HCT116 (cell line): ENCODE data around the gene GNLY. TPM values are rescaled to one million over a fixed set of nuclear protein-coding genes. Genes with fewer than 3 reads are reported as not detected.

Source experiments
- ATAC-seq: fragments of 200-7000 bp; cut with Tn5 transposase; 2 replicates; pipeline ENCODE4 v1.9.1; 2020; ENCODE audit warnings: mild to moderate bottlenecking, moderate library complexity
- BruUV-seq: library from RNA; stranded (reverse); fragments of 400-500 nt; replicated peaks from 2 replicates; lab custom pipeline; 2021; lab: Mats Ljungman, UMichigan
- CTCF ChIA-PET: fragments of 300-600 bp; sonication (Branson Sonifier 250); formaldehyde crosslinking; loops from one replicate; lab custom pipeline; 2021; ENCODE audit warnings: antibody characterized with exemption; lab: Charles Lee
- POLR2A ChIA-PET: fragments of 300-600, 350-600 bp; sonication (Branson Sonifier 250); formaldehyde crosslinking; loops from one replicate; lab custom pipeline; 2021; ENCODE audit warnings: antibody characterized with exemption; lab: Charles Lee
- RAD21 ChIA-PET, 2 experiments: fragments of 300-600 bp; sonication (Branson Sonifier 250); formaldehyde crosslinking; loops; one replicate each; lab custom pipeline; 2023; ENCODE audit warnings: low total read pairs in 2 of 2; ENCODE audit not compliant: uncharacterized antibody in 2 of 2, unreplicated experiment in 2 of 2, low non-redundant PET in 1 of 2; lab: Charles Lee
- DNase-seq: peaks from one replicate; pipeline ENCODE4 v3.0.0-alpha.2; 2010; ENCODE audit warnings: low read depth, low spot score
- H2AFZ ChIP-seq: fragments of 200-600 bp; shearing (Covaris generic), sonication (generic); 2 replicates; pipeline ENCODE4 v1.6.1; 2017; ENCODE audit warnings: low read depth, mixed run types, mixed read lengths, antibody characterized with exemption, low read length; ENCODE audit not compliant: poor library complexity, severe bottlenecking
- H3K27ac ChIP-seq: 2 replicates; pipeline ENCODE4 v1.5.1; 2012; ENCODE audit warnings: low read depth, low read length
- H3K27me3 ChIP-seq: fragments of 200-600 bp; sonication (generic); 2 replicates; pipeline ENCODE4 v1.6.1; 2016; ENCODE audit warnings: mixed run types, low read length, mixed read lengths; ENCODE audit not compliant: insufficient read depth
- H3K36me3 ChIP-seq, 2 experiments: fragments of 200-500 bp in 1 of 2; fragments of 200-600 bp in 1 of 2; sonication (Bioruptor generic) in 1 of 2; sonication (generic) in 1 of 2; 2 replicates each; pipeline versions ENCODE4 v1.5.1 to v1.6.1; 2014 to 2016; ENCODE audit warnings: low read length in 2 of 2, inconsistent platforms in 1 of 2, mixed read lengths in 1 of 2, mixed run types in 1 of 2; ENCODE audit not compliant: insufficient read depth in 2 of 2, control insufficient read depth in 1 of 2
- H3K4me1 ChIP-seq, 2 experiments: fragments of 200-600 bp in 1 of 2; sonication (generic) in 1 of 2; 2 replicates each; pipeline versions ENCODE4 v1.5.1 to v1.6.1; 2012 to 2017; ENCODE audit warnings: low read length in 2 of 2, inconsistent platforms in 1 of 2, mild to moderate bottlenecking in 1 of 2, mixed read lengths in 1 of 2, mixed run types in 1 of 2, moderate library complexity in 1 of 2; ENCODE audit not compliant: insufficient read depth in 2 of 2, control insufficient read depth in 1 of 2
- H3K4me2 ChIP-seq: fragments of 200-600 bp; sonication (generic); 2 replicates; pipeline ENCODE4 v1.6.1; 2017; ENCODE audit warnings: mixed run types, low read length, mixed read lengths
- H3K4me3 ChIP-seq, 2 experiments: fragments of 200-600 bp in 1 of 2; sonication (generic) in 1 of 2; replicated peaks in 1 of 2; 2 replicates each; pipeline ENCODE4 v1.5.1; 2011 to 2016; ENCODE audit warnings: low read length in 2 of 2, control low read depth in 1 of 2, low read depth in 1 of 2, mild to moderate bottlenecking in 1 of 2, mixed read lengths in 1 of 2, mixed run types in 1 of 2
- H3K79me2 ChIP-seq: fragments of 200-600 bp; sonication (generic); 2 replicates; pipeline ENCODE4 v1.6.1; 2017; ENCODE audit warnings: mild to moderate bottlenecking, mixed run types, low read length, moderate library complexity, mixed read lengths; ENCODE audit not compliant: insufficient read depth
- H3K9ac ChIP-seq: fragments of 200-600 bp; sonication (generic); 2 replicates; pipeline ENCODE4 v1.6.1; 2016; ENCODE audit warnings: low read length, mixed read lengths
- H3K9me2 ChIP-seq: fragments of 200-600 bp; sonication (generic), shearing (Covaris generic); 2 replicates; pipeline ENCODE4 v1.6.1; 2017; ENCODE audit warnings: mixed run types, mild to moderate bottlenecking, moderate library complexity; ENCODE audit not compliant: insufficient read depth
- H3K9me3 ChIP-seq, 2 experiments: fragments of 200-500 bp in 1 of 2; fragments of 200-600 bp in 1 of 2; sonication (Bioruptor generic) in 1 of 2; sonication (generic) in 1 of 2; 2 replicates each; pipeline ENCODE4 v1.6.1; 2014 to 2017; ENCODE audit warnings: low read length in 2 of 2, mixed read lengths in 2 of 2, inconsistent platforms in 1 of 2, low read depth in 1 of 2, mild to moderate bottlenecking in 1 of 2, mixed run types in 1 of 2, moderate library complexity in 1 of 2; ENCODE audit not compliant: control insufficient read depth in 1 of 2, insufficient read depth in 1 of 2
- H4K20me1 ChIP-seq: fragments of 200-600 bp; sonication (generic), shearing (Covaris generic); 2 replicates; pipeline ENCODE4 v1.6.1; 2017; ENCODE audit warnings: mixed run types, mild to moderate bottlenecking, moderate library complexity; ENCODE audit not compliant: insufficient read depth
- ATF3 ChIP-seq: IDR thresholded peaks from 2 replicates; pipeline ENCODE4 v1.6.1; 2012
- CTCF ChIP-seq, 3 experiments: fragments of 200-600 bp in 1 of 3; sonication (generic) in 1 of 3; IDR thresholded peaks in 2 of 3; conservative IDR thresholded peaks in 1 of 3; 2 replicates each; pipeline ENCODE4 v1.5.1; 2012 to 2017; ENCODE audit warnings: low read depth in 2 of 3, low read length in 2 of 3, antibody characterized with exemption in 1 of 3, borderline replicate concordance in 1 of 3, control low read depth in 1 of 3, mild to moderate bottlenecking in 1 of 3, mixed read lengths in 1 of 3, mixed run types in 1 of 3, moderate library complexity in 1 of 3; ENCODE audit not compliant: insufficient read depth in 1 of 3
- EGR1 ChIP-seq: IDR thresholded peaks from 2 replicates; pipeline ENCODE4 v1.6.1; 2012; ENCODE audit warnings: low read depth
- ELF1 ChIP-seq: IDR thresholded peaks from 2 replicates; pipeline ENCODE4 v1.6.1; 2012; ENCODE audit warnings: low read depth, borderline replicate concordance
- EZH2 ChIP-seq: fragments of 200-600 bp; sonication (generic); IDR thresholded peaks from 2 replicates; pipeline ENCODE4 v1.6.1; 2017; ENCODE audit warnings: antibody characterized with exemption, mixed run types
- EZH2phosphoT487 ChIP-seq: fragments of 200-600 bp; IDR thresholded peaks from 2 replicates; pipeline ENCODE4 v1.6.1; 2018; ENCODE audit warnings: antibody characterized with exemption, borderline replicate concordance
- FOSL1 ChIP-seq: IDR thresholded peaks from 2 replicates; pipeline ENCODE4 v1.6.1; 2012; ENCODE audit warnings: low read depth
- JUND ChIP-seq: IDR thresholded peaks from 2 replicates; pipeline ENCODE4 v1.6.1; 2012
- POLR2A ChIP-seq: IDR thresholded peaks from 2 replicates; pipeline ENCODE4 v1.7.0; 2011; ENCODE audit warnings: borderline replicate concordance; ENCODE audit not compliant: insufficient read depth, insufficient read length; ENCODE audit errors: extremely low read depth
- POLR2AphosphoS5 ChIP-seq: IDR thresholded peaks from 2 replicates; pipeline ENCODE4 v1.6.1; 2011; ENCODE audit warnings: mild to moderate bottlenecking, low read depth, low read length, moderate library complexity
- RAD21 ChIP-seq: IDR thresholded peaks from 2 replicates; pipeline ENCODE4 v1.6.1; 2012; ENCODE audit warnings: low read depth, mild to moderate bottlenecking
- REST ChIP-seq: IDR thresholded peaks from 2 replicates; pipeline ENCODE4 v1.6.1; 2012; ENCODE audit warnings: low read depth
- SIN3A ChIP-seq: IDR thresholded peaks from 2 replicates; pipeline ENCODE4 v1.6.1; 2012; ENCODE audit warnings: low read depth
- SP1 ChIP-seq: IDR thresholded peaks from 2 replicates; pipeline ENCODE4 v1.6.1; 2012; ENCODE audit warnings: low read depth
- TCF7L2 ChIP-seq: IDR thresholded peaks from 2 replicates; pipeline ENCODE4 v1.7.0; 2011; ENCODE audit warnings: borderline replicate concordance, inconsistent platforms; ENCODE audit not compliant: insufficient read depth, insufficient read length; ENCODE audit errors: extremely low read depth
- YY1 ChIP-seq: IDR thresholded peaks from 2 replicates; pipeline ENCODE4 v1.6.1; 2011; ENCODE audit warnings: low read length, low read depth, moderate library complexity, mild to moderate bottlenecking; ENCODE audit not compliant: insufficient replicate concordance; ENCODE audit errors: extremely low read depth
- ZBTB33 ChIP-seq: IDR thresholded peaks from 2 replicates; pipeline ENCODE4 v1.6.1; 2011; ENCODE audit warnings: mild to moderate bottlenecking, low read length, moderate library complexity; ENCODE audit not compliant: insufficient replicate concordance; ENCODE audit errors: extremely low read depth
- ZFX ChIP-seq: fragments of 450-650 bp; IDR thresholded peaks from 2 replicates; pipeline ENCODE4 v1.6.1; 2017
- ZNF274 ChIP-seq: fragments of 200-500 bp; sonication (Bioruptor generic); IDR thresholded peaks from 2 replicates; pipeline ENCODE4 v1.6.1; 2014; ENCODE audit warnings: mild to moderate bottlenecking, low read depth, low read length, inconsistent platforms
- intact Hi-C: fragments of 100-400 bp; cut with micrococcal nuclease; formaldehyde crosslinking; loops from 2 replicates; pipeline ENCODE4 v1.10.0; 2022
- total RNA-seq: library from RNA; stranded (reverse); gene quantifications from one replicate; pipeline ENCODE4 v1.2.1, GENCODE V29; 2021; ENCODE audit not compliant: unreplicated experiment

Gene GNLY
- total RNA-seq, 1 experiment from 2014 or later = 0.74 TPM

- H2AFZ ChIP-seq = no peak overlapping the region
- no peaks in the 10 kb centered on the region for H3K27me3 ChIP-seq
- TF ChIP-seq FOSL1 (no peak), ATF3 (no peak), RAD21 (no peak), ZFX (no peak), YY1 (no peak), EZH2phosphoT487 (no peak), POLR2A (no peak), TCF7L2 (no peak), SIN3A (no peak), ZBTB33 (no peak), JUND (no peak), ELF1 (no peak), EZH2 (no peak), REST (no peak), SP1 (no peak), CTCF (IDR thresholded peaks at IDR 0.05 in 2 of 3, conservative IDR thresholded peaks at IDR 0.05 in 1 of 3; ENCODE audit: borderline replicate concordance in 1 of 3, insufficient read depth in 1 of 3, low read depth in 2 of 3, low read length in 2 of 3) (no peak), POLR2AphosphoS5 (no peak), EGR1 (no peak), ZNF274 (no peak)
- H3K4me1 ChIP-seq = no peaks in the 10 kb centered on the region
- no peak overlapping the region for H3K9ac ChIP-seq
- H3K36me3 ChIP-seq = no peaks in the 10 kb centered on the region
- POLR2A ChIA-PET = interaction anchor here (0.6 kb wide), 1 partner anchor 41 kb away, joined by 4 read pairs; the partner anchor contains the start of gene ATOH8
- RAD21 ChIA-PET = no interaction called here
- no peak for DNase-seq
- H3K4me3 ChIP-seq = no peak overlapping the region
- no peaks in the 10 kb centered on the region for H4K20me1 ChIP-seq
- no peak overlapping the region for H3K27ac ChIP-seq
- no peaks in the 10 kb centered on the region for H3K79me2 ChIP-seq
- no peaks in the 10 kb centered on the region for H3K9me2 ChIP-seq
- ATAC-seq = no peak
- CTCF ChIA-PET = interaction anchor here (0.6 kb wide), 2 partner anchors 10 kb away, joined by 3 read pairs; no protein-coding TSS in a partner anchor
- H3K9me3 ChIP-seq = no peaks in the 10 kb centered on the region
- intact Hi-C loops = no loop called here
- no TSS peak for BruUV-seq
- no peak overlapping the region for H3K4me2 ChIP-seq
Measured at GRCh38 chr2:85712849-85713612, 18.9 kb downstream of the GNLY start.
